Lower leg skin (tissue), 4 donors: Measurements from ENCODE around the gene HMG20A. TPM values are rescaled to one million over a fixed set of nuclear protein-coding genes. Genes with fewer than 3 reads are reported as not detected.

ENCODE experiments used
- DNase-seq, 2 donors: peaks; one replicate each; pipeline ENCODE4 v3.0.0-alpha.2; 2019; ENCODE audit warnings: low spot score in 2 of 2
- H3K4me3 ChIP-seq: fragments of 200-600 bp; sonication (generic); 2 replicates; pipeline ENCODE4 v1.5.1; 2017; ENCODE audit warnings: mild to moderate bottlenecking, low read depth; ENCODE audit not compliant: poor library complexity, severe bottlenecking
- POLR2A ChIP-seq, 2 donors: fragments of 450-650 bp; IDR thresholded peaks; one replicate each; pipeline ENCODE4 v1.6.1; 2016 to 2017; ENCODE audit warnings: antibody characterized with exemption in 2 of 2, mild to moderate bottlenecking in 1 of 2, moderate library complexity in 1 of 2
- WGBS, 2 donors: methylation state at CpG; one replicate each; pipeline ENCODE4 v1.1.5; 2018; 5-methylcytosine and 5-hydroxymethylcytosine counted together
- intact Hi-C: fragments of 100-400 bp; cut with DNase I; formaldehyde crosslinking; loops from one replicate; pipeline ENCODE4 v1.15.0; 2023; ENCODE audit warnings: low total_unique reads
- total RNA-seq, 4 donors: library from RNA; depleted of rRNA; stranded (reverse); fragments of >200 nt; gene quantifications; one replicate each; pipeline ENCODE4 v1.1.0, GENCODE V29; 2016
- TF ChIP-seq, protein P1 (sequence below), 3 donors: fragments of 450-650 bp; IDR thresholded peaks; one replicate each; pipeline ENCODE4 v1.5.1; 2016; ENCODE audit warnings: antibody characterized with exemption in 3 of 3, mild to moderate bottlenecking in 3 of 3, moderate library complexity in 2 of 3

HMG20A gene
- total RNA-seq, 4 donors from 2014 or later, result 16.8 to 28.1 (median 22.5) TPM

DNA sequence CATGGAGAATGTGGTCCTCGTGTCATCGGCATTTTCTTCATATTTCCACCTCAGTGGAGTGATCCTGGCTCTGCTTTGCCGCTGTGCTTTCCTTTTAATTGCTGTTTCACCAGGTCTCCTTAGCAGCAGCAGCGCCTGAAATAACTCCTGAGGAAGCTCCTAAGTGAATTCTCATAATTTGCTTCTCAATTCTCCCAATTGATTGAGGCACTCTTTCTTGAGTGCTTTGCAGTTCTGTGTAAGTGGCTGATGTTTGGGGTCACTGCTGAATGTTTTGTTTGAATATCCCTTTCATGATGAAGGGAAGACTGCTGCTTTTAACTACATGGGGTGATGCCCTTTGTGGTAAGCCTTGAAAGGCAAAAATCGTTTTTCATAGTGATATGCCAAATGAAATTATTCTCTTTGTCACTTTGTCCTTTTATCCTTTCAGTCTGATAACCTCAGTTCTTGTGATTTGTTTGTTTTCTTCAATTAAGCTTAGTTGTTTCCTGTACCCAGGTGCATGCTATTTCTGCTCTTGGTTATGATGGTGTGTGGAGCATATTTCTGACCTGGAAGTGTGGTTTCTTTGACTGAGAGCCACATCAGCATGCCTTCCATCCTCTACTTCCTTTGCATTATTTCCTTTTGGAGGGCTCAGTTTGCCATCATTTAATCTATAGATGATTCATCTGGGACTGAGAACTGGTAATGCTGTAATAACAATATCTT, 36.7 kb downstream of the HMG20A start:
- DNase-seq, result no peak
- TF ChIP-seq, protein P1, sequence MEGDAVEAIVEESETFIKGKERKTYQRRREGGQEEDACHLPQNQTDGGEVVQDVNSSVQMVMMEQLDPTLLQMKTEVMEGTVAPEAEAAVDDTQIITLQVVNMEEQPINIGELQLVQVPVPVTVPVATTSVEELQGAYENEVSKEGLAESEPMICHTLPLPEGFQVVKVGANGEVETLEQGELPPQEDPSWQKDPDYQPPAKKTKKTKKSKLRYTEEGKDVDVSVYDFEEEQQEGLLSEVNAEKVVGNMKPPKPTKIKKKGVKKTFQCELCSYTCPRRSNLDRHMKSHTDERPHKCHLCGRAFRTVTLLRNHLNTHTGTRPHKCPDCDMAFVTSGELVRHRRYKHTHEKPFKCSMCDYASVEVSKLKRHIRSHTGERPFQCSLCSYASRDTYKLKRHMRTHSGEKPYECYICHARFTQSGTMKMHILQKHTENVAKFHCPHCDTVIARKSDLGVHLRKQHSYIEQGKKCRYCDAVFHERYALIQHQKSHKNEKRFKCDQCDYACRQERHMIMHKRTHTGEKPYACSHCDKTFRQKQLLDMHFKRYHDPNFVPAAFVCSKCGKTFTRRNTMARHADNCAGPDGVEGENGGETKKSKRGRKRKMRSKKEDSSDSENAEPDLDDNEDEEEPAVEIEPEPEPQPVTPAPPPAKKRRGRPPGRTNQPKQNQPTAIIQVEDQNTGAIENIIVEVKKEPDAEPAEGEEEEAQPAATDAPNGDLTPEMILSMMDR (IDR thresholded peaks at IDR 0.05), result no peak
- TF ChIP-seq POLR2A (IDR thresholded peaks at IDR 0.05), result no peak
- WGBS, 2 donors, result 79 to 82% methylated on average over 5 of the region's 5 CpGs
- intact Hi-C loops, result no loop called here
- no peak overlapping the region for H3K4me3 ChIP-seq

DNA sequence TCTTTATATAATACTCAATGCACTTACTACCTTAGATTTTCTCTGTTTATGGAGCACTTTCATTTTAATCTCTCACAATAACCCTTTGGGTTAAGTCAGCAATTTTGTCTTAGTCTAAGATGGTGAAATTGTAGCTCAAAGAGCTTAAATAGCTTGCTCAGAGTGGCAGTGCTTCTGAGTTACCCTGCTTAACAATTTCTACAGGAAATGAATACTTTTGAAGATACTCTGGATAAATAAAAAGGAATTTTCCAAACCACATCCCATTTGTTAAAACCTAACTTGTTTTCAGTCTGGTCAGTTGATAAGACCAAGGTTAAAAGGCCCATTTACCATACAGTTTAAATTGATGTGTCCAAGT, 37.2 kb downstream of the HMG20A start:
- intact Hi-C loops, result no loop called here
- TF ChIP-seq, protein P1 (IDR thresholded peaks at IDR 0.05), result no peak
- TF ChIP-seq POLR2A (IDR thresholded peaks at IDR 0.05), result no peak
- no peak for DNase-seq
- no peak overlapping the region for H3K4me3 ChIP-seq

DNA sequence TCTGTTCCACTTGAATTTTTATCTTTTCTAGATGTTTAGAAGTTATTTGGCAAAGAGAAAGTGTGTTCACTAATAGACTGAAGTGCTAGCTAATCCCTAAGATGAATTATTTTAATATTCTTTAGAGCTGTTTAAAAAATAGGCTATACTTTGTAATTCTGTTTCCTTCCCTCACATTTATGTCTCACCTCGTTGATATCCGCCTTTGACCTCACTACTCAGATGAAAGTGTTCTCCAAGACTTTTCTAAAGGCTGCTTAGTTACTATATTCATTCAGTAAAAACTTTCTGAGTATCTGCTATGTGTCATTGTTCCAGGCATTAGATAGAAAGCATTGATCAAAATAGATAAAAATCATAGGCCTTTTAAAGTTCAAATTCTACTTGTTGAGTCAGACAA, 38.3 kb downstream of the HMG20A start:
- WGBS, 2 donors, result 93 to 94% methylated on average over 2 of the region's 2 CpGs
- no peak for TF ChIP-seq POLR2A (IDR thresholded peaks at IDR 0.05)
- TF ChIP-seq, protein P1 (IDR thresholded peaks at IDR 0.05), result no peak
- no peak overlapping the region for H3K4me3 ChIP-seq
- intact Hi-C loops, result no loop called here
- DNase-seq, result no peak

DNA sequence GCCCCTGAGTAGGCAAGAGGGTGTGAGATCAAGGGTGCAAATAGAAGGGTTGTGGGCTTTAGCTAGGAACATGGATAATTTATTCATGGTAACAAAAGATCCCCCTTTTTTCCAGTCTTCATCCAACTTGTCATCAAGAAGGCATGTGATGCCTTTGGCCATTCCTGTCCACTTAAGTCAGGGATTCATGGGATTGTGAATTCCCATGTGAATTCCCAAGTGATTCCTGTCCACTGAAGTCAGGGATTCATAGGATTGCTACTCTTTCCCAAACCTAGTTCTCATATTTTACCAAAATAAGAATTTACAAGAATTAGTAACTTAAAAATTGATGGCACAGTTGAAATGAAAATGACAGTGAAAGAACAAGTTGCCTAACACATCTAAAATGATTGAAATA, 40.8 kb downstream of the HMG20A start:
- TF ChIP-seq POLR2A (IDR thresholded peaks at IDR 0.05), result no peak
- TF ChIP-seq, protein P1 (IDR thresholded peaks at IDR 0.05), result no peak
- H3K4me3 ChIP-seq, result no peak overlapping the region
- no peak for DNase-seq
- intact Hi-C loops, result no loop called here

DNA sequence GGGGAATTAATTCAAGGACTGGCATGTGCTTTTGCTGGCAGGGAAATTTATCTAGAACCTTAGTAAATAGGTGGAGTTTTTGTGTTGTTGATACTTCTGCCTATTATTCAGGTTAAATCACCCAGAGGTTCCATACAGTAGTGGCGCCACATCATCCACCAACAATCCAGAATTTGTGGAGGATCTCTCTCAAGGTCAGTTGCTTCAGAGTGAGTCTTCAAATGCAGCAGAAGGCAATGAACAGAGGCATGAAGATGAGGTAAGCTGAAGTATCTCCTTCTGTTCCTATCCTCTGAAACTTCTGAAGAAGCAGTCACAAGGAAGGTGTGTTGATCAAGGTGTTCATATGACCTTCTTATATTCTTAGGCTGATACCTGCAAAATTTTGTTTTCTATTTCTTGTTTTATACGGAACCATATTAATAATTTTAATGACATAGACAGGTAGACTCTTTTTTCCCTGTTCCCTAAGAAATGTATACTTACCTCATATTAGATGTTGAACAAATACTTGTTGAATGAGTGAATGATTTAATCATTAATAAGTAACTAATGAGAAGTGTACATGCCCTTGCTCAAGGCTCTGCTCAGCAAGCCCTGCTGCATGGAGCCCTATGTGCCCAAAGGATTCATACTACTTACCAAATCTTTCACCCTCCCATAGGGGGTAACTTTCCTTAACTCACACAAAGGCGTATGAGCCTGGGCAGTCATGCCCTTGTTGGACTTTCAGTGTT, 43.6 kb downstream of the HMG20A start:
- DNase-seq, result no peak
- TF ChIP-seq, protein P1 (IDR thresholded peaks at IDR 0.05), result no peak
- no peak for TF ChIP-seq POLR2A (IDR thresholded peaks at IDR 0.05)
- no peak overlapping the region for H3K4me3 ChIP-seq
- intact Hi-C loops, result no loop called here
- whole genome bisulfite sequencing, 2 donors, result 96 to 98% methylated on average over 3 of the region's 3 CpGs
